GM19239 (cell line): Measurements from ENCODE around the gene C1QTNF3.
"Not testable (repeated sequence)": the region's sequence is repeated elsewhere in the genome, so short reads cannot be mapped to it uniquely, and the experiment has no call there.

Experiments used
- DNase-seq: peaks from one replicate; pipeline ENCODE4 v3.0.0; 2011; ENCODE audit warnings: low spot score; ENCODE audit not compliant: insufficient read length
- FAIRE-seq: peaks from 2 replicates; lab custom pipeline; 2011; peaks lifted over from hg19 to GRCh38; lab: Jason Lieb, UNC

The C1QTNF3 gene

GRCh38 chr5:34053571-34054399, 10.8 kb upstream of the C1QTNF3 start:
- FAIRE-seq (no peak), DNase-seq (no peak)

GRCh38 chr5:34053133-34053532, 10.1 kb upstream of the C1QTNF3 start:
- FAIRE-seq (no peak), DNase-seq (no peak)

- DNase-seq (no peak), FAIRE-seq (no peak)
Measured at GRCh38 chr5:34051374-34051980, 8.5 kb upstream of the C1QTNF3 start.

GRCh38 chr5:34047774-34048572, 5.0 kb upstream of the C1QTNF3 start:
- FAIRE-seq, result no peak
- DNase-seq, result no peak

- no peak for FAIRE-seq
- no peak for DNase-seq
Measured at GRCh38 chr5:34047143-34047542, 4.1 kb upstream of the C1QTNF3 start.

GRCh38 chr5:34045996-34046395, 3.0 kb upstream of the C1QTNF3 start:
- DNase-seq (no peak), FAIRE-seq (no peak)

- no peak for FAIRE-seq
- no peak for DNase-seq
Measured at GRCh38 chr5:34045023-34045422, 2.0 kb upstream of the C1QTNF3 start.

GRCh38 chr5:34042321-34042720, 692 bp downstream of the C1QTNF3 start:
- DNase-seq (no peak), FAIRE-seq (peak; percentile 52)

GRCh38 chr5:34041247-34041972, 1.6 kb downstream of the C1QTNF3 start:
- DNase-seq (no peak), FAIRE-seq (peak; percentile 69)

- FAIRE-seq (no peak), DNase-seq (no peak)
Measured at GRCh38 chr5:34040472-34040871, 2.5 kb downstream of the C1QTNF3 start.

- no peak for FAIRE-seq
Measured at GRCh38 chr5:34039398-34040157, 3.4 kb downstream of the C1QTNF3 start.

GRCh38 chr5:34038838-34039237, 4.2 kb downstream of the C1QTNF3 start:
- no peak for FAIRE-seq

More at GRCh38 chr5:34039398-34040157, 3.4 kb downstream of the C1QTNF3 start:
- DNase-seq, result no peak

GRCh38 chr5:34038390-34038789, 4.6 kb downstream of the C1QTNF3 start:
- FAIRE-seq, result no peak
- DNase-seq, result no peak

More at GRCh38 chr5:34038838-34039237, 4.2 kb downstream of the C1QTNF3 start:
- DNase-seq, result no peak

- no peak for DNase-seq
- FAIRE-seq, result no peak
Measured at GRCh38 chr5:34037726-34038125, 5.3 kb downstream of the C1QTNF3 start.

GRCh38 chr5:34035756-34036155, 7.3 kb downstream of the C1QTNF3 start:
- DNase-seq, result no peak
- peak; percentile 57 for FAIRE-seq

GRCh38 chr5:34034534-34035327, 8.3 kb downstream of the C1QTNF3 start:
- FAIRE-seq (peak; percentile 88), DNase-seq (no peak)

- FAIRE-seq (no peak), DNase-seq (no peak)
Measured at GRCh38 chr5:34031966-34032365, 11.0 kb downstream of the C1QTNF3 start.

GRCh38 chr5:34031117-34031516, 11.9 kb downstream of the C1QTNF3 start:
- DNase-seq, result no peak
- FAIRE-seq, result no peak

GRCh38 chr5:34030585-34030984, 12.4 kb downstream of the C1QTNF3 start:
- DNase-seq, FAIRE-seq: not testable (repeated sequence)
